Measurements from ENCODE around the gene PIM1. TPM values are rescaled to one million over a fixed set of nuclear protein-coding genes. Genes with fewer than 3 reads are reported as not detected.

Gene PIM1
- 18.4 and 18.7 TPM in 2 replicates for total RNA-seq

GRCh38 chr6:37169496-37170272 is at the start of gene PIM1:
PIM1 (plus strand) TSS chr6:37170152; CDS start chr6:37170576, 424 bp downstream.

Other genes with a start within 250 kb of the PIM1 start
- not detected in 2 replicates for gene PI16, start 215.4 kb upstream of the PIM1 start, total RNA-seq
- gene MTCH1, start 184.0 kb upstream of the PIM1 start, total RNA-seq: 251 and 283 TPM in 2 replicates
- not detected in 2 replicates for gene FGD2, start 164.5 kb upstream of the PIM1 start, total RNA-seq
- 7.2 and 9.2 TPM in 2 replicates for gene TBC1D22B, start 87.6 kb downstream of the PIM1 start, total RNA-seq
- 1.4 and 2.0 TPM in 2 replicates for gene TMEM217, start 88.0 kb downstream of the PIM1 start, total RNA-seq
- 23.7 and 32.9 TPM in 2 replicates for gene RNF8, start 183.8 kb downstream of the PIM1 start, total RNA-seq

Measured in myometrial cell (primary cell).